Measurements from ENCODE around the gene PI4KA. TPM values are rescaled to one million over a fixed set of nuclear protein-coding genes. Genes with fewer than 3 reads are reported as not detected.

PI4KA gene
- total RNA-seq, 1 experiment from 2014 or later: 12.6 TPM

GRCh38 chr22:20881869-20882815 lies 23.5 kb upstream of the PI4KA start:
- DNase-seq (ENCODE audit: low spot score): no peak

GRCh38 chr22:20881231-20881630 lies 22.6 kb upstream of the PI4KA start:
- DNase-seq (ENCODE audit: low spot score): no peak

DNA sequence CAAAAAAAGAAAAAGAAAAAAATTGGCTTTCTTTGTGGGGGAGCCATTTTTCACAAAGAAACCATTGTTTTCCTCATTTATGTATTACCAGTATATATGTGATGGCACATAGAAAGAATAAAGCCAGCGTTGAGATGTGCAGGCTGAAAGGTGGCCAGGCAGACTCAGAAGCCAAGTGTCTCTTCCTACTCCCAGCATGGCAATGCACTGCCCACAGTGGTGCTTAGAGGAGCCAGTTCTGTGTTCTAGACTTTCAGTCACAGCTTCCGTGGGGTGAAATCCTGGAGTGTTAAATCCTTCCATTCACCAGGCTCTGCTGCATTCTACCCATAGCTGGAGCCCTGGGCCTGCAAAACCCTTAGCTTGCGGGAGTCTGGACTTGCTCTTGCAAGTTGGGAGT lies 19.1 kb upstream of the PI4KA start:
- no peak for DNase-seq (ENCODE audit: low spot score)

GRCh38 chr22:20875296-20875695 lies 16.7 kb upstream of the PI4KA start:
- DNase-seq (ENCODE audit: low spot score): no peak

DNA sequence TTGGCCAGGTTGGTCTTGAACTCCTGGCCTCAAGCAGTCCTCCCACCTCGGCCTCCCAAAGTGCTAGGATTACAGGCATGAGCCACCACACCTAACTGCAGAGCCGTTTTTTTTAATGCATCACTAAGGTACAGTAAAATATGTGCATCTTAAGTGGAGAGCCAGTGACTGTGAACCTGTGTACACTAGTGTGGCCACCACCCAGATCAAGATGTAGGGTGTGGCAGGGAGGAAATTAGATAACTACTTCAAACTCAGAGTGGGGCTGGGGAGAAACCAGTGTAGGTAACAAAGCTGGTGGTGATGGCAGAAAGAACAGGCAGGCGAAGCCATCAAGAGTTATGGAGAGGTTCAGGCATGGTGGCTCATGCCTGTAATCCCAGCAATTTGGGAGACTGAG lies 14.6 kb upstream of the PI4KA start:
- DNase-seq (ENCODE audit: low spot score): no peak

- no peak for DNase-seq (ENCODE audit: low spot score)
Observed at GRCh38 chr22:20869234-20869633, 10.6 kb upstream of the PI4KA start.

GRCh38 chr22:20868025-20868962 lies 9.7 kb upstream of the PI4KA start:
- no peak for DNase-seq (ENCODE audit: low spot score)

DNA sequence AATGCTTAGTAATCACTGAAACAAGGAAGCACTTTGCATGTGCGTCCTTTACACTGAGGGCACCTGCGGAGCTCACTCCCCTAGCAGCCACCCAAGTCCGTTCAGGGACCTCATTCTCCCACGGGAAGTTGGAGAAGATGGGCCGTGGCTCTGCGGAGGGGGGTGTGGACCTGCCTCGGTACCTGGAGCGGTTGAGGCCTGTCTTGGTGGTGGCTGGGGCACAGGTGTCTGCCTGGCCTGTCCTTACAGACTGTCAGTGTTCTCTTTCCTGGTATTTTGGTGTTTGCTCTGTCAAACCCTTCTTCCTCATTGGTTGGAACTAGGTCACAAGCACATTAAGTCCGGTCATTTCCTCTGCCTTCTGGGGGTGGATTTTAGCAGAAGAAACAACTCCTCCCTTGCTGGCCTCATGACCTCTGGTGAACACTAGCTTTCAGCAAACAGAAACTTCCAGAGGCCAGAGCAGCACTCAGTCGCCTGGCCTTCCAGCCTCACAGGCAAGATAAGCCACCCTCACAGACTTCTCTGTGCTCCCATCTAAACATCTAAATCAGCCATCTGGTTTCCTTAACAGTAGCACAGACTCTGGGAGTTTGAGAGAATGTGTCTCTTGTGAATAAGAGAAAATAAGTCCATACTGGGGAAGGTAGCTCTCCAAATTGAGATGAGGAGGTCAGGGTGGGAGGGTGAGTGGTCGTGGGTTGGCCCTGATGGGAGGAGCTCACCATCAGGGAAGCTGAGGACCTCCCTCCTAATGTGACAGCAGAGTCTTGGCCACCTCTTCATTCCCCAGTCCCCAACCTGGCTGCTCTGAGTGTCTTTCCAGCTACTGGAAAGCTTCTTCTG lies 8.8 kb upstream of the PI4KA start:
- no peak for DNase-seq (ENCODE audit: low spot score)

DNA sequence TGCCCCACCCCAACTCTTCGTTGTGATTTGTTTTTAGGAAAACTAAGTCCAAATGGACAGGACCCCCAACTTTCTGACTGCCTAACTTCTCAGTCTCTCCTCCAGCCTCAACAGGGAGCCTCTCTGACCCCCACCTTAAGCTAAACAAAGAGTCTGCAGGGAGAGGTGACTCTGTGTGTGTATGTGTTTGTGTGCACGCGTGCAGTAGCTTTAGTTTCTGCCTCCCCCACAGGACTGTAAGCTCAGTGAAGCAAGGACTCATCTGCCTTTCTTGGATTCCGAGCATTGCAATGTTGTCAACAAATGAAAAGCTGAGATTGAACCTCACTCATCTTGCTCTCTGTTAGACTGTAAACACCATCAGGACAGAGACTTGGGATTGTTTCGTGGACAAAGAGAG lies 8.1 kb upstream of the PI4KA start:
- DNase-seq (ENCODE audit: low spot score): no peak

DNA sequence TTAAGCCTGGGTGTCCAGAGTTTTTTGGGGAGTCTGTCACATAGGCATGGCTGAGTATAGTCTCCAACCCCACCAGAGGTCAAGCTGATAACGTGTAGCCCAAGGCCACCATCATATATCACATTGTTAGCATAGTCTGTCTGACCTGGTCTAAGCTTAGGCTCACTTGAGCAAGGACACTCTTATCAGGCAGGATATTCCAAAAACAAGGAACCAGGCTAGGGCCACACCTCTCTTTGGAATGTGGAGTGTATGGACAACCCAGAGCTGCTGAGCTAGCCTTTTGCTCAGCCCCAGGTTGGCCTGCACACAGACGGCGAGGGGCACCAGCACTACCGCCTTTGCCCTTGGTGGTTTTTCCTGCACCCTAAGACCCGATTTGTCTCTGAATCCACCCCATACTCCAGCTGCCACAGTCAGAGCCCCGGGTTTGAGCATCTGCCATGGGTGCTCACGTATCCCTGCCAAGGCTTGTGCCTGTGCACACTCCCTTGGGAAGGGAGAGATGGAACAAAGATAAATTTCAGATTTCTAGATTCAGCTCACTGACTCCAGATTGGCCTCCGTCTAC lies 7.3 kb upstream of the PI4KA start:
- no peak for DNase-seq (ENCODE audit: low spot score)

- DNase-seq (ENCODE audit: low spot score): no peak
Observed at GRCh38 chr22:20865331-20865730, 6.7 kb upstream of the PI4KA start.

DNA sequence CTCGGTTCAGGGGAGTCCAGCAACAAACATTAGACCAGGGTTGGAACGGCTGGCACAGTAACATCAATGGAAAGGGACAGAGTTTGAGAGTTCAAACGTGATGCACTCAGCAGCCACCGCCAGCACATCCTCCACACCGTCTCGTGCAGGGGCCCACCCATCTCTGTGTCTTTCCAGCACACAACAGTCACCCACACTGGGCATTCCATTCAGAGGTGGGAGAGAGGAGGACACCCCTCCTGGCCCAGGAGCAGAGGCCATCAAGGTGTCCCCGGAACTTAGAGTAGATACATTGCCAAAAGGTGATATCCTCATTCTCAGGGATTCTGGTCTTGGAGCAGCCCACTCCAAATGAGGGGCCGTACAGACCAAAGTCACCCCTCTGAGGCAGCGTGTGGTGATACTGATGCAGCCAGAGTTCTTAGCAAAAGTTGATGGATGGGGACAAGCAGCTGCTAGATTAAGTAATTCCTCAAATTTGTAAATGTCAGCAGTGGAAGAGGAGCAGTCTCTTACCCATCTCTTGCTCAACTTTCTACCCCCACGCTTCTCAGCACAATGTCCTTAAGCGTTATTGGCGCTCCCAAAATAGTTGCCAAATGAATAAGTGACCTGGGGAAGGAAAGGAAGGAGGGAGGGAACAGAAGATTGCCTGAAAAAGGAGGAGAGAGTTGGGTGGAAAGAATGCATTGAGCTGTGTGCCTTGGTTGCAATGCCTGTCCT lies 5.7 kb upstream of the PI4KA start:
- DNase-seq (ENCODE audit: low spot score): no peak

DNA sequence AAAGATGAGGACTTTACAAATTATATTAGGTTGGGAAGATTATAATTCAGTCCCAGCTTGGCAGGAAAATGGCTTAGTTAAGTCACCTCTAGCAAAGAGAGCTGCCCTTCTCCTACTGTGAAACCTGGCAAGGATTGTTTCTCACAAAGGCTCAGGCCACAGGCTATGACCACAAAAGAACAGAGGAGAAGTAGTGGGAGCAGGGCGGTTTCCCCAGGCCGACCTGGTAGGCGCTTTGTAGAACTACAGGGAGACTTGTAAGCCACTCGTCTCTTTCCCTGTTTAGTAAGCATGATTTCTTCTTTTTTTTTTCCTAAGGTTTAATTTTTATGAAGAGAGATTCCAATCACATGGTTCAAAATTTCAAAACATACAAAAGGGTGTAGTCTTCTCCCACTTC lies 4.8 kb upstream of the PI4KA start:
- DNase-seq (ENCODE audit: low spot score): no peak

GRCh38 chr22:20862540-20862939 lies 3.9 kb upstream of the PI4KA start:
- DNase-seq (ENCODE audit: low spot score): no peak

GRCh38 chr22:20859615-20860014 lies 1.0 kb upstream of the PI4KA start:
- no peak for DNase-seq (ENCODE audit: low spot score)

DNA sequence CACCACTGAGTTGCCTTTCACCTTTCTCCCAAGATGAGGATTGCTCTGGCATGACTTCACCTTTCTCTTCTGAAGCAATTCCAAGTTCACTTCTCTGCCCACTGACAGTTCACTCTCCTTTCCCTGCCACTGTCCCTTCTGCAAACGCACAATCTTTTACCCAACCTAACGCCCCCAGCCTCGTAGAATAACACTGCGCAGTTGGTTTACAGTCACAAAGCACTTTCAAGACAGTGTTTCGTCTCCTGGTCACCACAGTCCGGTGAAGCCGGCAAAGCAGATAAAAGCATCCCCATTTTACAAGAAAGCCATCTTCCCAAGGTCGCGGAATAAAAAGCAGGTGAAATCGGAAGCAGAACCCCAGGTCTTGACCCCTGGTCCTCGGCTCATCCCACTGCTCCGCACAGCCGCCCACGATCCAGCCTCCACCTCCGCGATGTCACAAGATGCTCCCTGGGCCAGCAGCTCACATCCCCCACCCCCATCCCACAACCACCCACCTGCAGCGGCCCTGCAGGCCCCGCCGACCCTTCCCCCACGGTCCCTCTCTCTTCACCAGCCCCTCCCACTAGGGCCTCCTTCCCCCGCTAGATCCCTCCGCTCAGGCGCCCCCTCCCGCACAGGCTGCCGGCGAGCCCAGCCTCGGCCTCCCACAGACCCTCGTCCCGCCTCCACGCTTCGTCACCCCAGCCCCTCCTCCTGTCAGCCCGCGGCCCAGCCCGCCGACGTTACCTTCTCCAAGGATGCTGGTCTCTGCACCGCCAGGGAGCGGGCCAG lies 585 bp downstream of the PI4KA start:
- peak; percentile 68 for DNase-seq (ENCODE audit: low spot score)

- DNase-seq (ENCODE audit: low spot score): no peak
Observed at GRCh38 chr22:20857247-20857643, 1.4 kb downstream of the PI4KA start.

DNA sequence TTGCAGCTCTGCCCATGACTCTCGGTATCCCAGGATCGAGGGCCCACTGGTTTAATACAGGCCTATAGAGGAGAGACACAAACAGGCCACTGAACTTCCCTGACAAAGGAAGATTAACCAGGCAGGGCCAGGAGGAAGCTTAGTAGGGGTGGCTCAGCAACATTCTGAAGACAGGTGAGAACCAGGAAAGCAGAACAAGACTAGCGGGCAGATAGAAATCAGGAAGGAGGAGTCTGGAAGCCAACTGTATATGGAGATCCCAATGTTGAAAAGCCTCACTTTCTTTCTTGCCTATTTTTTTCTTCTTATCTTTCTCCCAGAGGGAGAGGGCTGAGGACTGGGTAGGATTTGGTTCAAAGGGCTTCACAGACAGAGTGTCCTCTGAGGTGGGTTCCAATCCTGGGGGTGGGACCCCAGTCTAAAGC lies 5.4 kb downstream of the PI4KA start:
- no peak for DNase-seq (ENCODE audit: low spot score)

- no peak for DNase-seq (ENCODE audit: low spot score)
Observed at GRCh38 chr22:20852503-20852902, 6.1 kb downstream of the PI4KA start.

DNA sequence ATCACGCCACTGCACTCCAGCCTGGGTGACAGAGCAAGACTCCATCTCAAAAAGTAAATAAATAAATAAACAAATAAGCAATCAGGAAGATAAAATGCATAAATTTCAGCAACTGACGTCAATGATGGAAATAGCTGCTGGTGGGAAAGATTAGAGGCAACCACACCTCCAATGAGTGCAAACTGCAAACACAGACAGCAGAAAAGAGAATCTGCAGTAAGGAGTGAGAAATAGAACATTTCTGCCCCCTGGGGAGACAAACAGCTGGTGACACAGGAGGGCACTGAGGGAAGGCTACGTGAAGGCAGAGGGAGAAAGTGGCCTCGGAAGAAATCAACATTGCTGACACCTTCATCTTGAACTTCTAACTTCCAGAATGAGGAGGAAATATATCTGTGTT lies 6.5 kb downstream of the PI4KA start:
- no peak for DNase-seq (ENCODE audit: low spot score)
